Mucosa of rectum (tissue), 2 donors: ENCODE results near the gene MGAT5.

Experiments
- H3K27ac ChIP-seq, 2 donors: one replicate each; pipeline ENCODE4 v1.7.0; 2013; ENCODE audit warnings: inconsistent platforms in 2 of 2, low read depth in 2 of 2, low read length in 2 of 2
- H3K27me3 ChIP-seq, 2 donors: one replicate each; pipeline ENCODE4 v1.7.0; 2013; ENCODE audit warnings: low read length in 2 of 2; ENCODE audit not compliant: control insufficient read depth in 2 of 2, insufficient read depth in 2 of 2
- H3K36me3 ChIP-seq, 2 donors: one replicate each; pipeline ENCODE4 v1.7.0; 2013; ENCODE audit warnings: low read length in 2 of 2; ENCODE audit not compliant: control insufficient read depth in 2 of 2, insufficient read depth in 2 of 2
- H3K4me1 ChIP-seq, 2 donors: one replicate each; pipeline ENCODE4 v1.7.0; 2013; ENCODE audit warnings: low read length in 2 of 2, mild to moderate bottlenecking in 1 of 2; ENCODE audit not compliant: control insufficient read depth in 2 of 2, insufficient read depth in 2 of 2
- H3K4me3 ChIP-seq, 2 donors: one replicate each; pipeline ENCODE4 v1.7.0; 2013; ENCODE audit warnings: low read length in 2 of 2
- H3K9ac ChIP-seq, 2 donors: one replicate each; pipeline ENCODE4 v1.7.0; 2013; ENCODE audit warnings: low read length in 2 of 2, low read depth in 1 of 2, mild to moderate bottlenecking in 1 of 2
- H3K9me3 ChIP-seq, 2 donors: one replicate each; pipeline ENCODE4 v1.7.0; 2013; ENCODE audit warnings: low read length in 2 of 2; ENCODE audit not compliant: control insufficient read depth in 2 of 2
- donor health status: healthy.
- donor health status: Normal muscosa, but diverticular disease.

MGAT5 gene

DNA sequence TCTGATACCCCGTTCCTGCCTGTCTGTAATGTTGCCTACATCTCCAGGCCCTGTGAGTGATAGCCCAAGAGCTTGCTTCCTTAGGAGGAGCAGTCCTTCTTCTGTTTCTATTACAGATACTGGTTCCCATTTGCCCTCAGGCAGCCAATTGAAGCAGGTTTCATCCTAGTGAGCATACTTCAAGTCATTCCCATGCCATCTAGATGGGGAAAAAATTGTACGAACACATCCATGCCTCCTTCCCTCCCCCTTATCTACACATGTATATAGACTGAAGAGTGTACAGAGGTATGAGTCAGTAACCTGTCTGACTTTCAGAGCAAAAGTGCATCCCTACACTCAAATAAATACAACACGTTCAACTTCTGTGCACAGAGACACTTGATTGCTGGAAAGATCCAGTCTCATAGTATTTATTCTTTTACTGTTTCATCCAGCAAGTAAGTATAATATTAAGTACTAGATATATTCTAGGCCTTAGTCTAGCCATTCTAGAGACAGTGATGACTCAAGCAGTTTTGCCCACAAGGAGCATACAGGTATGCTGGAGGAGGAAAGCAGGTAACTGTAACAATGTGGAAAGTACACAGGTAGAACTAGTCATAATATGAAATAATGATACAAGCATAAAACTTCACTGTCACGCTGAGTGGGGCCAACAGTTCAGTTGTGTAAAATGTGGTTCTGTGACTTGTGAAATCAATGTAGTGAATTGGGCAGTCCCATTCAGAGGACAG, 153.4 kb downstream of the MGAT5 start:
- H3K27ac ChIP-seq: no peak overlapping the region
- H3K4me1 ChIP-seq: peaks cover 14 to 27% of the 10 kb centered on the region in 2 donors
- H3K36me3 ChIP-seq: peaks cover 16 to 20% of the 10 kb centered on the region in 2 donors
- H3K4me3 ChIP-seq: no peak overlapping the region
- no peak overlapping the region for H3K9ac ChIP-seq
- H3K27me3 ChIP-seq: no peaks in the 10 kb centered on the region
- H3K9me3 ChIP-seq: no peaks in the 10 kb centered on the region

DNA sequence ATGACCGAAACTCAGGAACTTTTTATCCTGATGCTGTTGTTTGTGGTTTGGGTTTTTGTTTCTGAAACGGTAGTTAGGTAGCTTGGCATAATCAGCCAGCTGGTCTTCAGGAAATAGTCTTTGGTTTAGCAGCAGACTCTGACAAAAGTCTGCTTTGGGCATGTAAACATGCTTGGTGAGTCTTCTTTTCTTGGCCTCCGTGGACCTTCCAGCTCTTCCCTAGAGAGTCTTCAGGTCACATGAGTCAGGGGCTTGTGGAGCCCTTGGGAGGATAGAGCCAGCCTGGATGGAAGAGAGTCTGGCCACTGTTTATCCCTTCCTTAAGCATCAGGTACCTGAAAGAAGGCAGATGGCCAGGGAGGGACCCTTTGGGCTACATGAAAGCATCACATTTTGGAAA, 154.5 kb downstream of the MGAT5 start:
- H3K27me3 ChIP-seq: no peaks in the 10 kb centered on the region
- no peaks in the 10 kb centered on the region for H3K9me3 ChIP-seq
- H3K27ac ChIP-seq: no peak overlapping the region
- H3K36me3 ChIP-seq: peaks cover 14 to 15% of the 10 kb centered on the region in 2 donors
- H3K4me1 ChIP-seq: peaks cover 16 to 27% of the 10 kb centered on the region in 2 donors
- H3K9ac ChIP-seq: no peak overlapping the region
- H3K4me3 ChIP-seq: no peak overlapping the region

DNA sequence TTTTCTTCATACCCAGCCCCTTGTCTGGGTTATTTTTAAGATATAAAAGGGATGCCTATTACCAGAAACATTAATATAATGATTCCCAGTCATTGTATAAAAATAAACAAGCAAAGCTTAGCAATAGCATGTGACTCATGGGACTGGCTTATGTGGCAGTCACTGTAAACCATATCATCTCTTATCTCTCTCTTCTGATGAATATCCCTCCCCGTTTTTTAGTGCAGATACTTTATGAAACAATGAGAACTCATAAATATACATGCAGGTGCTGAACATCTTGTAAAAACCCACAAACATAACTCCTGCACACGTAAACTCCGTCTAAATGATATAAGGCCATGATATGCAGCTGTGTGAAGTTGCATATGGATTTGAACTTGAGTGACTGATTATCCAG, 154.9 kb downstream of the MGAT5 start:
- H3K9ac ChIP-seq: no peak overlapping the region
- no peaks in the 10 kb centered on the region for H3K9me3 ChIP-seq
- peaks cover 10 to 11% of the 10 kb centered on the region in 2 donors for H3K36me3 ChIP-seq
- H3K4me3 ChIP-seq: no peak overlapping the region
- H3K27me3 ChIP-seq: no peaks in the 10 kb centered on the region
- no peak overlapping the region for H3K27ac ChIP-seq
- peaks cover 19 to 30% of the 10 kb centered on the region in 2 donors for H3K4me1 ChIP-seq

DNA sequence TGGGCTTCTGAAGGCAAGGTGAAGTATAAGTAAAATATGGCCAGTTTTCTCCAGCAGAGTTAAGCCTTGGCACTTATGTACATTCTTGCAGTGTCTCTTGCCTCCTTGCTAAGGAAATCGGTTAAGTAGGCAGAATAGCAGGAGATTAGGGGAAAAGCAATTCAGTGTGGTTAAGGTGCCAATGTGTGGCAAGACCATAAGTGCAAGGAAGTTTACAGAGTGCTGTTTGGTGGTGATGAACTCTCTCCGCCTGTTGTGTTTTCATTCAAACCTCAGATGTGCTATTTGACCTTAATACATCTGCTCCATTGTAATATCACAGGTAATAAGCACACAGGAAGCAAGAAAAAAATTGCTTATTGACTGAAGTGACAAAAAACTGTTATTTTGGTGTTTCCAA, 156.1 kb downstream of the MGAT5 start:
- H3K27me3 ChIP-seq: no peaks in the 10 kb centered on the region

DNA sequence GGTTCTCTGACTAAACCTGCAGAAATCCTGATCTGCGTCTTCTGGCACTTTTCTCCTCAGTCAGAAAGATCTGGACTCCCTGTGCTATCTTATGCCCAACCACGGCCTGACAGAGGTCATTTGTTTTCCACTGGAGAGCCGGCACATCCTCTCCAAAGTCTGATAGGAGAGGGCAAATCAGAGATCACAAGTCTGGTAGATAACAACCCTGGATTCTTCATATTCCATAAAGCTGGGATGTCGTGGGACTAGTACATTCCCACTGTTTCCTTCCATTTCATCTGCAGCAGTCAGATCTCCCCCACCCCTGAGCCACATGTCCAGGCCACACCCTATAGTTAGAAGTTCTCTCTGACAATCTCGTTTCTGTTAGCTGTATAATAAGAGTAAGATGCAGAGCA, 157.0 kb downstream of the MGAT5 start:
- no peak overlapping the region for H3K27ac ChIP-seq
- peaks cover 0 to 8% of the 10 kb centered on the region in 2 donors for H3K36me3 ChIP-seq
- H3K4me3 ChIP-seq: no peak overlapping the region
- no peak overlapping the region for H3K9ac ChIP-seq
- H3K27me3 ChIP-seq: no peaks in the 10 kb centered on the region
- H3K4me1 ChIP-seq: peaks cover 19 to 30% of the 10 kb centered on the region in 2 donors
- H3K9me3 ChIP-seq: no peaks in the 10 kb centered on the region

More for the DNA sequence above, 156.1 kb downstream of the MGAT5 start:
- no peak overlapping the region for H3K4me3 ChIP-seq
- H3K36me3 ChIP-seq: peaks cover 7 to 12% of the 10 kb centered on the region in 2 donors
- no peak overlapping the region for H3K27ac ChIP-seq
- peaks cover 19 to 30% of the 10 kb centered on the region in 2 donors for H3K4me1 ChIP-seq
- no peaks in the 10 kb centered on the region for H3K9me3 ChIP-seq
- H3K9ac ChIP-seq: no peak overlapping the region

DNA sequence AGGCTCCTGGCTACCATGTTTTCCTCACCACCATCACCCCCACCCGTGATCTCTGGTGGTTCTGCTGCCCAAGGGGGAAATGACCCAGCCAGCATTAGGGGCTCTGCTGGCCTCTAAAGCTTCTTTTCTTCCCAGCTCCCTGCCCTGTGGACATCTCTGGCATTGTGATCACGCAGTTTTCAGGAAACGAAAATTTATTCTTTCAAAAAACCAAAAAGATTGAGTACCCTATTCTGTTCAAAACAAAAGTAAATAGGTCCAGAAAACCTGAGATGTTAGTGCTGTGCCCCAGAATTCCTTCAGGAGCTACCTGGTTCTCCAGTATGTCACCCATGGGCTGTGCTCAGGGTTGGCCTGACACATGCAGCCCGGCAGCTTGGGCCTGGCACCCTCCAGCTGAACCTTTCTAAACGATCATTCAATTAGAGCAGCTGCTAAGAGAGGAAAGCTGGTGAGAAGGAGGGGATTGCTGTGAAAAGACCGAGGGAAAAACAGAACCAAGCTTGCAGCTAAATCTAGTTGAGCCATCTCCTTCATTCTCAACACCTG, 157.5 kb downstream of the MGAT5 start:
- Histone ChIP-seq H3K27me3 (no peaks in the 10 kb centered on the region), H3K9me3 (no peaks in the 10 kb centered on the region), H3K36me3 (peaks cover 0 to 7% of the 10 kb centered on the region in 2 donors), H3K27ac (peak overlapping the region in 1 of 2 donors; percentile 25), H3K4me1 (peaks cover 19 to 30% of the 10 kb centered on the region in 2 donors), H3K9ac (peak overlapping the region in 1 of 2 donors; percentile 41), H3K4me3 (no peak overlapping the region)

DNA sequence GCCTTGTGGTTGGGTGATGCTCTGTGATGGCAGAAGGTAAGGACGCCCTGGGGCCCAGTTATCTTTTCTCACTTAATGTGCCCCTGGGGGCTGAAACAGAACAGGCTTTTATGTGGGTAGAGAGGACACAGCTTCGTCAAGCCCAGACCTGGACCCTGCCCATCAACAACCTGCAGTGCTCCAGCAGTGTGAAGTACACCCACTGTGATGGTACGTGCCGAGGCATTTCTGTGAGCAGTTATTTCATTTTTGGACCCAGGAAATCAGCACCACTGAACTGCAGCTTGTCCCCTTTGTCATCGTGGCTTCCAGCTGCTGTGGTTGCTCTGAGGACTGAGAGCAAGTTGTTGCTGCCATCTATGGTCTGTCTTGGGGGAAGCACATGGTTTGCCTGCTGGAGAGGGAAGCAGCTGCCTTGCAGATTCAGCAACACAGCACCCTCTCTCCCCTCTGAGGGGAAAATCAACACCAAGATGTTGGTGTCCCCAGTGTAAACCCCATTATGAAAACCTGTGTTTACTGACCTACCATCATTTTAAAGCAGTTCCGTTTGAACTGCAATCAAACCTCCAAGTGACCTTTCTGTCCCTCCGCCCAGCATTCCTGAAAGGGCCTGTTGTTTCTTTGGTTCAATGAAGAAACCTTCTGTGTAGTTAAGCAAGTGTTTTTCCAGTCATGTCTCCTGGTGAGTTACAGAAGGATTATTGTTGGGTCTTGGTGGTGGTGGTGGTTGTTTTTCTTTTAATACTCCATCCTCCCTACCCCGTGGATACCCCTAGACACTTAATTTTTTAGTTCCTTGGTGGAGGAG, 158.2 kb downstream of the MGAT5 start:
- no peaks in the 10 kb centered on the region for H3K9me3 ChIP-seq
- H3K4me1 ChIP-seq: peaks cover 19 to 30% of the 10 kb centered on the region in 2 donors
- peak overlapping the region in 1 of 2 donors; percentile 25 for H3K27ac ChIP-seq
- H3K9ac ChIP-seq: peak overlapping the region in 1 of 2 donors; percentile 41
- H3K4me3 ChIP-seq: no peak overlapping the region
- H3K36me3 ChIP-seq: peaks cover 0 to 5% of the 10 kb centered on the region in 2 donors
- H3K27me3 ChIP-seq: no peaks in the 10 kb centered on the region

DNA sequence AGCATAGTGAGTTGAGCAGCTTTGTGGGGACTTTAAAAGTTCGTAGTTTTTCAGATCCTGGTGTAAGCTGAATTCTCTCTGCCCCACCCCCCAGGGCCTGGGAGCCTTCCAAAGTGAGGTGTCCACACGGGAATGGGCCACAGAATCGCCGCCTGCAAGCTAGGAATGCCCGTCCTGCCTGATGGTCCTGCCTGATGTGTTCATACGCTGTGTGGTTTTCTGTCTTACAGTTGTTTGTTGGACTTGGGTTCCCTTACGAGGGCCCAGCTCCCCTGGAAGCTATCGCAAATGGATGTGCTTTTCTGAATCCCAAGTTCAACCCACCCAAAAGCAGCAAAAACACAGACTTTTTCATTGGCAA, 158.7 kb downstream of the MGAT5 start:
- H3K4me3 ChIP-seq: no peak overlapping the region

DNA sequence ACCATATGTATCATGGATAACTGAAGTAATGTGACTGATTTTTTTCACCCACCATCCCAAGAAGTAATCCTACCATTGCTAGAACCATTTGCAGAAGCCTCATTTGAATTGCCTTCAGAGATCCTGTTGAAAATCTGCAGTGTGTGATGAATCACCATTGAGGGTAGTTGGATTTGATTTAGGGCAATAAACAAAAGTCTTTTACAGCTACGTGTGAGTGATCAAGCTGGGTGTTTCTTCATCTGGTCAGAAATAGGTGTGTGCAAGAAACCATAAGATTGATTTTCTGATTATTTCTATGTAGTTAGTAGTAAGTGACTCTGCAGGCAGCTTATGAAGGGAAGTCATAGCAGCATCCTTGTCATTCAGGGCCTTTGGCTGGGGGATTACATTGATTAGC, 159.6 kb downstream of the MGAT5 start:
- H3K27ac ChIP-seq: no peak overlapping the region
- peaks cover 0 to 6% of the 10 kb centered on the region in 2 donors for H3K36me3 ChIP-seq
- H3K9me3 ChIP-seq: no peaks in the 10 kb centered on the region
- H3K4me3 ChIP-seq: no peak overlapping the region
- no peaks in the 10 kb centered on the region for H3K27me3 ChIP-seq
- no peak overlapping the region for H3K9ac ChIP-seq
- H3K4me1 ChIP-seq: peaks cover 19 to 30% of the 10 kb centered on the region in 2 donors

More for the DNA sequence above, 158.7 kb downstream of the MGAT5 start:
- H3K4me1 ChIP-seq: peaks cover 19 to 30% of the 10 kb centered on the region in 2 donors
- no peaks in the 10 kb centered on the region for H3K27me3 ChIP-seq
- peaks cover 0 to 5% of the 10 kb centered on the region in 2 donors for H3K36me3 ChIP-seq
- H3K27ac ChIP-seq: no peak overlapping the region
- no peak overlapping the region for H3K9ac ChIP-seq
- no peaks in the 10 kb centered on the region for H3K9me3 ChIP-seq

DNA sequence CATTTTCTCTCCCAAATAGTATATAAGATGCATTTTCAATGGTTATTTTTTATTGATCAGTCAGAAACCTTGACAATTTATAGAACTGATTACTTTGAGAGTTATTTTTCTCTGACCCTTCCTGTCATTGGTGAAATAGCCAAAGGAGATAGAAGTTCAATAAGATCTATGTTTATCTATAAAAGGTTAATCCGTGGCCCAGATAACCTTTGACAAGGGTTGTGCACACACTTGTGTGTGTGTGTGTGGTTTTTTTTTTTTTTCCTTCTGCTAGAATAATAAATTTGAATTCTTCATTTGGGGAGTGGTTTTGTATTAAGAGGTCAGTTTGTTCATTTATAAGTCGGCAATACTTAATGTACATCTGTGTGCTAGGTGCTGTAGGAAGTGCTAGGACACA, 160.0 kb downstream of the MGAT5 start:
- H3K27ac ChIP-seq: no peak overlapping the region
- H3K27me3 ChIP-seq: no peaks in the 10 kb centered on the region
- peaks cover 0 to 8% of the 10 kb centered on the region in 2 donors for H3K36me3 ChIP-seq
- no peak overlapping the region for H3K9ac ChIP-seq
- no peak overlapping the region for H3K4me3 ChIP-seq
- H3K9me3 ChIP-seq: no peaks in the 10 kb centered on the region
- H3K4me1 ChIP-seq: peaks cover 19 to 28% of the 10 kb centered on the region in 2 donors
